Amniotic epithelial cell (primary cell): Measurements from ENCODE around the gene SLIT1.

Experiments
- DNase-seq: peaks from one replicate; pipeline ENCODE4 v3.0.0-alpha.2; 2010; ENCODE audit warnings: low read depth

Gene SLIT1

DNA sequence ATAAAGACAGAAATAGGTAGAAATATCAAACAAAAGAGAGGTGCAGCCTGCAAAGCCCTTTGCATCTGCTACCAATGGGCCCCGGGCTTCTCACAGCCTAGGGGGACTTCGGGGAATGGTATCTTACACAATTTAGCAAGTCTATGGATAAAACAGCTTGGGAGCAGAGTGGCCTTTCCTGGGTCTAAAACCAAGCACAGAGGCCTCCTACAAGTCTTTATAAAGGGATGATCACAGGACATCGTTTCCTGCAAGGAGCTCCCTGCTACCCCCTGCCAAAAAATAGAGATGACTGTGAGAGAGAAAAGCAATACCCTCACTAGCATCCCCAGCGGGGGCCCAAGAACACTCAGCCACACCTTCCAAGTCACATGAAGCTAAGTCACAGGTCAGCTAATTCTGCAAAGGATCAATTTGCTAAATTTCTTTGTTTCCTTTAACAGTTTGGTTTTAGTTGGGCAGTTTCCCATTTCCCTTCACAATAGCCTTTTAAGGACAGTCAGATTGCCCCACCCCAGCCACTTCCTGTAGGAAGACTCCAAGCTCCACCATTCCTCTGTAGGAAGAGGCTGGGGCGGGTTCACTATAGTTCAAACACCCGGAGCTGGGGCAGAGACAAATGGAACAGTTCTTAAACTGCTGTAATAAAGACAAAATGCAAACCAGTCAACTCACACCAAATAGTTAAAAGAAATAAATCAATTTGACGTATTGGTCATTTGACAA is 105.5 kb downstream of the SLIT1 start:
- DNase-seq, result no peak

DNA sequence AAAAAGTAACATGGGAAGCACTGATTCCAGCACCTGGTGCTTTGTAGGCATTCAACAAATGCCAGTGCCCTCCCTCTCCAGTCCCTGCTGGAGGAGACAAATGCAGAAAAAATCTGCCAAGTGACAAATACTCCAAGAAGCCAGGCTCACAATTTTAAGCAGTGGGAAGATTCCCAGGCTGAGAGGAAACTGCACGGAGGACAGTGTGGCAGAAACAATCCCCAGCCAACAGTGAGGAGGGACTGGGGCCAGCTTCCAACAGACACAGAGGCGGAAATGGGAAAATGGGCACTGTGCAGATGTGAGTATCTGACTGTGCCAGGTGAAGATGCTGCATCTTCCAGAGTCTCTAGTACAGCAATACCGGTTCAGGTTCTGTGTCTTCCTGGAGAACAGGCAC is 106.3 kb downstream of the SLIT1 start:
- DNase-seq, result no peak

DNA sequence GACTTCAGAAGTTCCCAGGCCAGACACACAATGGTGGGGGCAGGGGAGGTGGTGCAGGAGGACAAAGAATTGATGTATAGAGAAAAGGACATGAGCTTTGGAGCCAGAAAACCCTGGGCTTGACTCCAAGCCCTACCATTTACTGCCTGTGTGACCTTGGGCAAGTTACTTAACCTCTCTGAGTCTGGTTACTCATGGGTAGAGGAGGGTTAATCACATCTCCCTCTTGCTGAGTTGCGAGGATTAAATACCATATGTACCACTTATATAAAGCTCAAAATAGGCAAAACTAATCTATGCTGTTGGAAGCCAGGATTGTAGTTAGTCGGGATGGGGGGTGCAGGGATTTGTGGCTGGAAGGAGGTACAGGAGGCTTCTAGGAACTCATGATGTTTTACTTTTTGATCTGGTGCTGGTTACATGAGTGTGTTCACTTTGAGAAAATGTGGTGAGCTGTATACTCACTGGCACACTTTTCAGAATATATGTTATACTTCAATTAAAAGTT is 106.8 kb downstream of the SLIT1 start:
- DNase-seq, result no peak

DNA sequence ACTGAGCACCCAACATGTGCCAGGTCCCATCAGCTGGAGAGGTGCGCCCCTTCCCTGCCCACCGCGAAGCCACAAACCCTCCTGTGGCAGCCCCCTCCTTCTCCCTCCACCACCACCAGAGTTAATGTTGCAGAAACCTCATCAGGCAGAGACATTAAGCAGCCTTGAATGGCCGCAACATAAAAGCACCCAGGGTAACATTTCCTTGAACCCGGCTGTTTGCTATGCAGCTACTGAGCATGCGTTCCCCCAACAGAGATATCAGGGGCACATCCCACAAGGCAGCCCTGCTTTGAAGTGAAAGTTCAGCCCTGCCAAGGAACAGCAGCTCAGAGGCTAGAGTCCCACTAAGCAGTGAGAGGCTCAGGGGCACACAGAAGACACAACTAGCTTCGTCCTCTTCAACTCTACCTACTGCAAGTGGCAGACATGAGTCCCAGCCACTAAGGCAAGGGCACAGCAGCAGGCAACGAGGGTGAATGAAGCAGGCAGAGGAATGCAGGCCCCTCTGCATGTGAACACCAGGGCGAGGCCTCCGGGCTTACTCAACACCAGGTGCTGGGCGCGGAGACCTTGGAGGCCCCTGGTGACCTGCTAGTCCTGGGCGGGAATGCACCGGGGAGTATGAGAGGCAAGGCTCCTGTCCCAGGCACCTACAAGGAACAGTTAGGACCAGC is 107.4 kb downstream of the SLIT1 start:
- no peak for DNase-seq

DNA sequence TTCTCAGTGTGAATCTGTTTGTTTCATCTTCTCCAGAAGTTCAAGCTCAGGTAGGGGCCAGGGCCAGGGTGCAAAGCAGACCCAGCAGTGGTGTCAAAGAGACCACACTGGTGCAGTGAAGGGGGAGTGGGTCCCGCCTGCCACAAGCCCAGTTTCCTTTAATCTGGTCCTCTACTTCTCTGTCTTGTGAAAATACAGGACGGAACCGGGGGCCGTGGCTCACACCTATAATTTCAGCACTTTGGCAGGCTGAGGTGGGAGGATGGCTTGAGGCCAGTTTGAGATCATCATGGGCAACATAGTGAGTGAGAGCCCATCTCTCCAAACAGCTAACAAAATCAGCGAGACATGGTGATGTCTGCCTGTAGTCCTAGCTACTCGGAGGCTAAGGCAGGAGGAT is 109.0 kb downstream of the SLIT1 start:
- DNase-seq, result no peak

DNA sequence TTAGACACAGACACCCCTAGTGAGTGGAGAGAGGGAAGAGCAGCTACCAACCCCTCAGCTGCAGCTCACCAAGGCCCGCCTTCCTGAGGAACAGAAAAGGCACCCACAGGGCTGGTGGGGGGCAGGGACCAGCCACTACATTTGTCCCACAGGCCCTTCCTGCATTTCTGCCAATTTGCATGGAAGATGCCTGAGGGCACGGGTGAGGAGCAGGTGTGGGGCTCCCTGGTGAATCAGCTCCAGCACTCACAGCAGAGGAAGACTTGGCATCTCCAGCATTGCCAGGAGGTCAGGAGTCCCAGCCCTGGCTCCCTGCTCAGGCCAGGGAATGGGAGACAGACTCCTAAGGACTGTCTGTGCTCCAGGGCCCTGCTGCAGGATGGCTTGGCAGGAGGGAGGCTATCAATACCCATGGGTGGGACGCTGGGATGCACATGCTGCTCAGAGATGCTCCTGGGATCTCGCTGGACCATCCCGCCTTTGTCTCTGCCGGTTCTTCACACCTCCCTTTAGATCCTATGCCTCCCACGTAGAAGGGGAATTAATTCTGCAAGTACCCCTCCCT is 109.7 kb downstream of the SLIT1 start:
- no peak for DNase-seq

DNA sequence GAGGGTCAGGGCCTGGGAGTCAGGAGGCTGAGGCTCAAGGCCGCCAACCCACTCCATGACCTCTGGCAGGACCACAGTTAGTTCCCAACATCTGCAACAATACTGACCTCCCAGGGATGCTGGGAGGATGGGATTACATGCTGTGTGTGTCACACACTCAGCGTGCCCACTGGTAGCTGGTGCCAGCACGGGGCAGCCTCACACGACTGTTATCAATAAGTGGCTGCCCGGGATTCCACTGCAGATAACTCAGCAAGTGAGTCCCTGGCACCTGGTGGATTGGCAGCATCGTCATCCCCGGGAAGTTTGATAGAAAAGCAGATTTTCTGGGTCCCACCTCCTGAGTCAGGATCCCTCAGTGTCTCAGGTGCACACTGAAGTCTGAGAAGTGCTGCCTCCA is 110.3 kb downstream of the SLIT1 start:
- no peak for DNase-seq

DNA sequence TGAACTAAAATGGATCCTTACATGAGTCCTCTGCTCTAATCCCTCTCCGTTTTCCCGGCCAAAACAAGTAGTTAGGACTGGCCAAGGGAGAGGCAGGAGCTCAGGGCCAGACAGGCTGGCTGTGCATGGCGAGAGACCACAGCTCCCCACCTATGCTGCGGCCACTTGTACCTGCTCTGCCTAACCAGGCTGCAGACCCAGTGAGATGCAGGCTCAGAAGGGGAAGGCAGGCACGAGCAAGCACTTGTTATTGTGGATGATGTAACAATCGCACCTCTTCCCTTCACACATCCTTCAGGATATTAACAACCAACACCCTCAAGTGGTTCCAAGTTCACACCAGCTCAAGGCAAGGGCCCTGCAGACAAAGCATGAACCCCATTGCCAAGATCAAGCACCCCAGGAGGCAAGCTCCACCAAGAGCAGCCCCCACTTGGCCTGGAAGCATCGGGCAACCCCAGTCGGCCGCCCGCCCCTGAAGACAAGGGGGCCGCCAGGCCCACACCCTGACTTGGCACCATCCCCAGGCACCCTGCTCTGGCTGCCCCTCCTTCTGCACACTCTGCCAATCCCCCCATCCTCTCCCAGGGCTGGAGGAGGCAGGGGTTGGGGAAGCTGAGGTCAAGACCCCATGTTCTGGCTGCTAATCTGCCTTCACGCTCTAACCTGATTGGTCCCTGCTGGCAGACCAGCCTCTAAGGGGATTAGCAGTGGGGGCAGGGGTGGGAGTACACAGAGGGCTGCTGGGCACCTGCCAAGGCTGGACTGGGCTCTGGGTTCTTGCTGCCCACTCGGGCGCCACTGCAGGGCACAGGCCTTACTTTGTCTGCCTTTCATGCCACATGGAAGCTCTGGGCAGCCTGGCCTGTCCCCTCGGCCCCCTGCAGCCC is 111.3 kb downstream of the SLIT1 start:
- no peak for DNase-seq

DNA sequence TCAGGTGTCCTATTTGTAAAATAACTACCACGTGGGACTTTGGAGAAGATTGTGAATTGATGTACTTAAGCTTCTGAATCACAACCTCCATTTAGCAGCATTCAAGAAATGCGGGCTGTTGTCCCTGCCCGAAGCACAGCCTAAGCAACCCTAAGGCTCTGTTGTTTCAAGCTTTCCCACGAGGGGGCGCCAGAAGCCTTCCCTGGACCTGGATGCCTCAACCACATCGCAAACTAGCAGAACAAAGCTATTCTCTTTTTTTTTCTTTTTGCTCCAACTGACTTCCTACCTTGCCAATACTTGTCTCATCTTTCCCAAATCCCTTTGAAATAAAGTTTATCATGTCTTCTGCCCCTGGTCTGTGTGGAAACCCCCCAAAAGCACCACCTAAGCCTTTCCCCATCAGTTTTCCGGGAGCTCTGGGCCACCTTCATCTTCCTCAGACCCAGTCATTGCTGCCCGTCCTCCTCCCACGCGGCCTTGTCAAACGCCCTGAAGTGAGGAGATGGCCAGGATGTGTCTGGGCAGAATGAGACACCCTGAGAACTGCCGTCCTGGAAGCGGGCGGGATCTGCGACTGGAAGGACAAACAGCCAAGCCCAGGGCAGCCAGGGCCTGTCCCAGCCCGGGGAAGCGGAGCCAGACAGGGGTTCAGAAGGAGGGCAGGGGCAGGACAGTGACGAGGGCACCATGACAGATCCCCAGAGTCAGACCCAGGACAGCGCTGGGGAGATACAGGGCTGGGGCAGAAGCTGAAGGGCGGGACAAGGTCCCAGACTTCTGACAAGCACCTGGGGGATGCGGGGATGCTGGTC is 112.7 kb downstream of the SLIT1 start:
- DNase-seq, result peak; percentile 58

DNA sequence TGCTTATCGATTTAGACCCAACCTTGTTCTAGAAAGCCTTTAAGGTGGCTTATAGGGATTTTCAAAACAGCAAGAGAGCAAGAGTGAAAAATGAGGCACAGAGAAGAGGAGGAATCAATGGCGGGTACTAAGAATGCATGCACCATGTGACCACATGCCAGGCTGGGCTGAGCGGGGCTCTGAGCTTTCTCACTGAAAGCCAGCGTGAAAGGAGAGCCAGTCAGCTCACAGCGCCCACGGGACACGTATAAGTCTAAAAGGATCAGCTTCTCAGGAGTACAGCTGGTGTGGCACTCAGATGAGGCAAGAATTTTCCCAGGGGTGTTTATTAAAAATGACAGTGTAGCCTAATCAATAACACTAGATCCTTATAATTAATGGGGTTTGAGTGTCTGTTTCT is 114.3 kb downstream of the SLIT1 start:
- DNase-seq, result no peak

DNA sequence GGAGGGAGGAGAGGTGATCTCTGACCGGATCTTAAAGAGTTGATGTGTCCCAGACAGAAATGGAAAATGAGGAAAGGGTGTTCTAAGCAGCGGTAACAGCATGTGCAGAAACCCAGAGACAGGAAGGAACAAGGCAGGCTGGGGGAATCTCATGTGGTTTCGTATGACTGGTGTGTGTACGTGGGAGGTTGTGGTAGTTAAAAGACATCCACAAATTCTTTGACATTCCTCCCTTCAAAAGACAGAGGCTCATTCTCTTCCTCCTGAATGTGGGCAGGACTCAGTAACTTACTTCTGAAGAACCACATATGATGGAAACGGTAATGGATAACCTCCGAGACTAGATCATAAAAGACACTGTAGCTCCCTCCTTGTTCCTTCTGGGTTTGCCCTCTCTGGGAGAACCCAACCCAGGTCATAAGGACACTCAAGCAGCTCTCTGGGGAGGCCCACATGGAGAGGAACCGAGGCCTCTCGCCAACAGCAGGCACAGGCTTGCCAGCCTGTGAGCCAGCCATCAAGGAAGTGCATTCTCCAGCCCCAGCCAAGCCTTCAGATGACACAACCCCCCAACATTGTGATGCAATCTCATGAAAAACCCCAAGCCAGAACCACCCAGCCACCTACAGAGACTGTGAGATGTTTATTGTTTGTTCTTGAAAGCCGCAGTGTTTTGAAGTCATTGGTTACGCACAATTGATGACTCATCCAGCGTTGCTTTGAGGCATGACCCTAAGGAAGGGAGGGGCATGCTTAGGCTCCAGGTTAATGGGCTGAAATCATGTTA is 116.0 kb downstream of the SLIT1 start:
- DNase-seq, result peak; percentile 35

DNA sequence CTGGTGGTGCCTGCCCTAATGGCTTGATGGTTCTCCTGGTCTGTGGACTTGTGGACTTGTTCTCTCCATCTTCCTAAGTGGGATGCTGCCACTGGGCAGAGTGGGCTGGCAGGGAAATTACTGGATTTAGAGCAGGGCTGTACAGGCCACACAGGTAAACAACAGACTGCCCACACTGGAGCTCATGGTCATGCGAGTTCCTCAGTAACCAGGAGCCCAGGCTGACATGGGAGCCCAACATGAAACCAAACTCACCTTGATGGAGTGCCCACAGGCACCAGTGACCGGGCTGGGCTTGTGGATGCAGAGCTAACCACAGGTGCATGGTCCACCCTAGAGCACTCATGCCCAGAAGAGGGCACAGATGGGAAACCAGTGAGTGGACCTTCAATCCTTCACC is 116.7 kb downstream of the SLIT1 start:
- DNase-seq, result no peak

DNA sequence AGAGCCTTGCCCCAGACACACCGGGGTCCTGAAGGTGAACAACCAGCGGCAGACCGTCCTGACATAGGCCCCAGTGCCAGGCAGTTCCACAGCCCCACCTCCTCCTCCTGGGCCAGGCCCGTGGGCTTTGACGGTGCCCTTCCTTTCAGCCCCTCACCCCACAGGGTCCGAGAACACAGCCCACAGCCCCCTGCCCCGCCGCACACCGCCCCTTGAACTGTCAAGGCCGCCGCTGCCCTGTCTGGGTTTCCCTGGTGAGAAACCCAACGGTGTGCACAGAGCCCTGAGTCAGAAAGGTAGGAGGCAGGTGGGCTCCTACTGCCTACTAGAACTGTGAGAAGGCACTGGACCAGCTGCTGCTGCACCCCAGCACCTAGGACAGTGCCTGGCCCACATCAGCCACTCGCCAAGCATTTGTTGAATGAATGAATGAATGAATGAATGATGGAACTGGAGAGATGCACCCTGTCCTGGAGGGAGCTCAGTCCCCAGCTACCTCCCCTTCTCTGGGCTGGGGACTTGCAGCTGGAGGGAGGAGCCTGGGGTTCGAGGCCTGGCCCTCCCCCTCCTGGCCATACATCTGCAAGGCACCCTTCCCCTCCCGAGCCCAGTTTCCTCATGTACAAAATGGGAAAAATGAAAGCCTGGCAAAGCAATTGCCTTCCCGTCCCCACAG is 117.9 kb downstream of the SLIT1 start:
- no peak for DNase-seq

DNA sequence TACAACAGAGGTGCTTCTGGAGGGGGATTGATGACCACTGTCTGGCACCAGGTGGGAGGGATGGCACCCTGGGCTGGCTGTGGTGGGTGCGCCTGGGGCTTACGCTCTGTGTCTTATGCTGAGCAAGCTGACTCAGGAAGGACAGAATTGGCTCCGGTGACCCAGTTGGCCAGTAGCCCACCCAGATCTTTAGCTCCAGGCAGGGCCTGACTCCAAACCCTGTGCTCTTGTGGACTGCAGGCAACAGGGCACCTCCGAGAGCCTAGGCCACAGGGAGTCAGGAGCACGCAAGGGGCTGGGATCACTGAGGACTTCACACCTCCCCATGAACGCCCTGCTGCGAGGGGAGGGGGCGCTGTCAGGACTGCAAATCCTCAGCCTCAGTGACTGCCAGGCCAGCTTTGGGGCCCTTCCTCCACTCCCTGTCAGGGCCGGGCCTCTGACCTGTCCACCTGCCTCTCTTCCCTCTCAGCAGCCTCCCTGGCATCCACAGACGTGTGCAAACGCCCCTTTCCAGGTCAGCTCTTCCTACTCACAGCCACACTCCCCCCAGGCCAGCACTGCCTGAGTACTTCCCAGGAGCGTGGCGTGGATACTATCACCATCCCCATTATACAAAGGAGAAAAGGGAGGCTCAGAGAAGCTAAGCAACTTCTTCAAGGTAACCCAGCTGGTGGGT is 118.7 kb downstream of the SLIT1 start:
- DNase-seq, result no peak

DNA sequence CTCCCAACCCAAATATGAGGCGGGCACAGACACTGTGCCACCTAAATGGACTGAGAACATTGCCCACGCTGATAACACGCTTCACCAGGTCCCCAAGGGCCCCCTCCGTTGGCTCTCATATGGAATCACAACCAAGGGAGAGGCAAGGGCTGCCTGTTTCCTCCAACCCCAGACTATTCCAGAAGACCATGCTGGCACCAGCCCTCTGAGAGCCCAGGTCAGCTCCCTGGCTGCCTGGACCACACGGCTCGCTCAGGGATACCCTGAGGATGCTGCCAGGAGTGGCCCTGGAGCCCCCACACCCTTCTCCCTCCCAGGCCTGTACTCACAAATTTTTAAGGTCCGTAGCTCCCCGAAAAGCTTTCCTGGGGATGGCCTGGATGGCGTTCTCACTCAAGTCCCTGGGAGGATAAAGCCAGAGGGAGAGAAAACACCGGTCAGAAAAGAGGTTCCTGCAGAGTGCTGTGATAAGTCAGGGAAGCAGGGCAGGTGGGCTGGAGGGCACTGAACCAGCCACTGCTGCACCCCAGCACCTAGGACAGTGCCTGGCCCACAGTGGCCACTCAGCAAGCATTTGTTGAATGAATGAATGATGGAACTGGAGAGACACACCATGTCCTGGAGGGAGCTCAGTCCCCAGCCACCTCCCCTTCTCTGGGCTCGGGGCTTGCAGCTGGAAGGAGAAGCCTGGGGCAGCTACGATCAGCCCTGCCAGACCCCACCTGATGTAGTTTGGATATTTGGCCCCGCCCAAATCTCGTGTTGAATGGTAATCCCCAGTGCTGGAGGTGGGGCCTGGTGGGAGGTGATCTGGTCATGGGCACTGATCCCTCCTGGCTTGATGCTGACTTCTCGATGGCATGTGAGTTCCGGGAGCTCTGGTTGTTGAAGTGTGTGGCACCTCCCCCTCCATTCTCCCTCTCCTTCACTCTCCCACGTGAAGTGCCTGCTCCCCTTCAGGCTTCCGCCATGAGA is 119.8 kb downstream of the SLIT1 start:
- DNase-seq, result no peak

DNA sequence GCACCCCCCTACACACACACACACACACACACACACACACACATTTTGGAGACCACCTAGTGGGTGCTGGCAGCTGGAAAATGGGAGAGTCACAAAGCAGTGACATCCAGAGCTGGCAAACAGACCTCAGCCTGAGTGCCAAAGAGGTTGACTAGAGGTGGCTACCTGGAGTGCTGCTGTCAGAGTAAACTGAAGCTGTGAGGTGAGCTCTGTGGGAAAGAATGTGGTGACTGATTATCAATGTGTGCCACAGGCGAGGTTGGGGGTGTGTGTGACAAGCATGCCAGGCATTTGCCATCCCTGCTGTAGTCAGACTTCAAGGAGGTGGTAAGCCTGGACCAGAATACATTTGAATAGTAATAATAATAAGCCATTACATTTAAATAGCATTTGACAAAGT is 120.6 kb downstream of the SLIT1 start:
- DNase-seq, result no peak

DNA sequence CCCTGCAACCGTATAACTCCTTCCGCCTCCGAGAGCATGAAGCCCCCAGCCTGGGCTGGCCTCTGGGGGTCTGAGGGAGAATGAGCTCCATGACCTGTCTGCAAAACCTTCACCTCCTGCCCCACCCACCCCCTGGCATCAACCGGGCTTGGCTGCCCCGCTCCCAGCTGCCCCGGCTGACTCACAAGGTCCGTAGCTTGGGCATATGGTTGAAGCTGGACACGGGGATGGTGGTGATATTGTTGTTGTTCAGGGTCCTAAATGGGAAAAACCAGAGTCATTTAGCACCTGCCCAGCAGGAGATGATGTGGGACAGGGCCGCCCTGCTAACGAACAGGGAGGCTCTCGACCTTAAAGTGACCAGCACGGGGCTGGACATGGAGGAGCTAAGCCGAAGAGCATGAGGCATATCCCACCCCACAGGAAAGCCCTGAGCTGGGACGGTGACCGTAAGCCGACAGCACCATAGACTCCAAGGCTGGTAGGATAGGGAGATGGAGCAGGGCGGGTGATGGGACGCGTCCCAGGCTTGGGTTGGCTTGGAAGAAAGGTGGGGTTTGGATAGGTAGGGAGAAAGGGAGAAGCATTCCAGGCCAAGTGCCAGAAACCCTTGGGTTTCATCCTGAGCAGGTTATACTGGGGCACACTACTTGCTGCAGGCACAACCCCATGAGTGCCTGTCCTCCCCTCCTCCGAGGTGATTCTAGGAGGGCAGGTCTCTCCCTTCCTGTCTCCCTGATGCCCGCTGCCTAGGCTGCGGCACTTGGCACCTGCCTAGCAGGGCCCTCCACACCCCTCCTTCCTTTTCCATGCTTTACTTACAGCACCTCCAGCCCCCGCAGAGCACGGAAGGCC is 121.5 kb downstream of the SLIT1 start:
- DNase-seq, result no peak
